ENCODE measurements around the gene TCFL5. TPM values are rescaled to one million over a fixed set of nuclear protein-coding genes. Genes with fewer than 3 reads are reported as not detected.

TCFL5 gene
- total RNA-seq, 1 donor from 2014 or later = 5.7 TPM

DNA sequence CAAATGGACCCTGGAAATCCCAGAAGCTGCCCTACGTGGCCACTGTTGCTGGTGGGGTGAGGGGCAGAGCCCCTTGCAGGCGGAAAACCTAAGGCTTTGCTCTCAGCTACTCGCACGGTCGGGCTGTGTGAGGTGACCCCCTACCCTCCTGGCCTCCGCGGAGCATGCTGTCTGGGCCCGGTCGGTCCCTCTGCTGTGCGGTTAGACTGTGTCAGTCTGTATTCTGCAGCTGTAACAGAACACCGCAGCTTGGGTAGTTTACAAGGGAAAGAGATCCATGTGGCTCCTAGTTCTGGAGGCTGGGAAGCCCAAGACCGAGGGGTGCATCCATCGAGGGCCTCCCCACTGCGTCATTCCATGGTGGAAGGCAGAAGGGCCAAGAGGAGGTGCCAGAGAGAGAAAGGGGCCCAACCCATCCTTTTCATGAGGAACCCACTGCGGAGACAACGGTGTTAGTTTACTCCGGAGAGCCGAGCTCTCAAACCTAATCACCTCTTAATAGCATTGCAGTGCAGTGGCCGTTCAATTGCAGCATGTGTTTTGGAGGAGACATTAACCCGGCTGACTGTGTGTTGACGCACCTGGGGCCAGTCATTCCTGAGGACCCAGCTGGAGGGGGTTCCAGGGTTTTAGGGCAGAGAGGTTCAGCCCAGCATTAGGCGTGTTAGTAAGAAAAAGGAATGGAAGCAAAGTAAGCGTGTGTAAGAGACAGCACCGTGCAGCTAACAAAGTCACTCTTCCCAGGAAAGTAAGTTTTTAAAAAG lies 26.5 kb downstream of the TCFL5 start:
- TF ChIP-seq, protein P1, sequence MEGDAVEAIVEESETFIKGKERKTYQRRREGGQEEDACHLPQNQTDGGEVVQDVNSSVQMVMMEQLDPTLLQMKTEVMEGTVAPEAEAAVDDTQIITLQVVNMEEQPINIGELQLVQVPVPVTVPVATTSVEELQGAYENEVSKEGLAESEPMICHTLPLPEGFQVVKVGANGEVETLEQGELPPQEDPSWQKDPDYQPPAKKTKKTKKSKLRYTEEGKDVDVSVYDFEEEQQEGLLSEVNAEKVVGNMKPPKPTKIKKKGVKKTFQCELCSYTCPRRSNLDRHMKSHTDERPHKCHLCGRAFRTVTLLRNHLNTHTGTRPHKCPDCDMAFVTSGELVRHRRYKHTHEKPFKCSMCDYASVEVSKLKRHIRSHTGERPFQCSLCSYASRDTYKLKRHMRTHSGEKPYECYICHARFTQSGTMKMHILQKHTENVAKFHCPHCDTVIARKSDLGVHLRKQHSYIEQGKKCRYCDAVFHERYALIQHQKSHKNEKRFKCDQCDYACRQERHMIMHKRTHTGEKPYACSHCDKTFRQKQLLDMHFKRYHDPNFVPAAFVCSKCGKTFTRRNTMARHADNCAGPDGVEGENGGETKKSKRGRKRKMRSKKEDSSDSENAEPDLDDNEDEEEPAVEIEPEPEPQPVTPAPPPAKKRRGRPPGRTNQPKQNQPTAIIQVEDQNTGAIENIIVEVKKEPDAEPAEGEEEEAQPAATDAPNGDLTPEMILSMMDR (conservative IDR thresholded peaks at IDR 0.05; ENCODE audit: low read depth, low read length) = no peak
- no peak overlapping the region for H3K4me3 ChIP-seq (ENCODE audit: low read depth, low read length)
- no peak for DNase-seq (ENCODE audit: low read depth)

DNA sequence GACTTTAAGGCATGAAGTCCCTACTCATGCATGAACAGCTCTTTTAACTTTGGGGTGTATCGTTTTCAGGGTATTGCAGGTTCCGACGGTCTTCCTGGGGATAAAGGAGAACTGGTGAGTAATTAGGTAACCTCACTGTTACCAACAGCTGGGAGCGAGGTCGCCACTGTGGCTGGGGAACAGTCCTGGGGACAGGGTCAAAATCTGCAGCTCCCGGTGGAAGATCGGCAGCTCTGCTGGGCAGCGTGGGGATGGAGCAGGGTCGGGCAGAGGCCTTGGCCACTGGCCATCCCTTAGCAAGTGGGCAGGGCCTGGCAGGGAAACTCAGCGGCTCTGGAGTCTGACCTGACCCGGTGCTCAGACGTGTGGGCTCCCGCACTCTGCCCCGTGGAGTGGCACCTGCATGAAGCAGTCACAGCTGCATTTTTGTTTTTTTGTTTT lies 28.7 kb downstream of the TCFL5 start:
- no peak overlapping the region for H3K4me3 ChIP-seq (ENCODE audit: low read depth, low read length)
- TF ChIP-seq, protein P1 (conservative IDR thresholded peaks at IDR 0.05; ENCODE audit: low read depth, low read length) = no peak
- DNase-seq (ENCODE audit: low read depth) = no peak

DNA sequence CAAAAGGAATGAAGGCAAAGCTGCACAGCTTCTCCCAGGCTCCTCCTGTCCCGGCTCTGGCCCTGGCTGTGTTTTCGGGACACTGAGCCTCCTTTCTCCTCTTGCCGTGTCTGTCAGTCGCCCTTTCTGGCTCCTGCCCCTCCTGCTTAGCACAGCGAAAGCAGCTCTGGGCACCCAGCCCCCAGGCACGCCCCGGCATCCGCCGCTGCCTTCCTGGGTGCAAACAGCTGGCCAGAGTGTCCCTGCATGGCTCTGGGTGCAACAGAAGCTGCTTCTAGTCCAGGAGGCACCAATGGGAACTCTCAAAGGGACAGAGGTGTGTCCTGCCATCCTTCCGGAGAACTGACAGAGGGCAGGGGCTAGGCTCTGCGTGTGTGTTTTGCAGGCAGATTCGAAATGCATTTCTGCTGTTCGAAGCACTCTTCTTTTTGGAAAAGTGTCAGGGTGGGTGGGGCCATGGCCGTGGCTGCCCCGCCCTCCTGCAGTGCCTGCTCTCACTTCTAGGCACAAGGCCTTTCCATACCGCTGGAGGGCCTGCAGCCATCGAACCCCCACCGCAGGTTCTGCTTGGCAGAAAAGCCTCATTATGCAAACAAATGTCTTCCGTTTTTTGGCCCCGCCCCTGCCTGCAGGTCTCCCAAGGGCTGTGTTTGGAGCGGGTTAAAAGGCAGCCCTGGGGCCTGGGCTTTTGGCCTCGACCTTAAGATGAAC lies 29.3 kb downstream of the TCFL5 start:
- DNase-seq (ENCODE audit: low read depth) = no peak
- TF ChIP-seq, protein P1 (conservative IDR thresholded peaks at IDR 0.05; ENCODE audit: low read depth, low read length) = no peak
- H3K4me3 ChIP-seq (ENCODE audit: low read depth, low read length) = no peak overlapping the region

DNA sequence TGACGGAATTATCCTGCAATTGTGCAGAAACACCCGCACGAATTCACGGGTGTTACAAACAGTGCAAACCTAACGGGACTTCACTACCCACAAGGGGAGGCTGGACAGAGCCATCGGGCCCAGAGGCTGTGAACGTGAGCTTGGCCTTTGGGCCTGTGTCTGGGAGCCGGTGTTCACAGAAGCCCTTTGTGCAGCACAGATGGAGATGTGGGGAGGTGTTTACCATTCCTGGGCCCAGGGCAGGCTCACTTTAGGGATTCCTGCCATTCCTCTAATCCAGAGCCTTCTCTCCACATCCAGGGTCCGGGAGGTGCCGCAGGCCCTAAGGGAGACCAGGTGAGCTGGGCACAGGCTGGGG lies 29.8 kb downstream of the TCFL5 start:
- no peak for DNase-seq (ENCODE audit: low read depth)
- TF ChIP-seq, protein P1 (conservative IDR thresholded peaks at IDR 0.05; ENCODE audit: low read depth, low read length) = no peak
- H3K4me3 ChIP-seq (ENCODE audit: low read depth, low read length) = no peak overlapping the region

DNA sequence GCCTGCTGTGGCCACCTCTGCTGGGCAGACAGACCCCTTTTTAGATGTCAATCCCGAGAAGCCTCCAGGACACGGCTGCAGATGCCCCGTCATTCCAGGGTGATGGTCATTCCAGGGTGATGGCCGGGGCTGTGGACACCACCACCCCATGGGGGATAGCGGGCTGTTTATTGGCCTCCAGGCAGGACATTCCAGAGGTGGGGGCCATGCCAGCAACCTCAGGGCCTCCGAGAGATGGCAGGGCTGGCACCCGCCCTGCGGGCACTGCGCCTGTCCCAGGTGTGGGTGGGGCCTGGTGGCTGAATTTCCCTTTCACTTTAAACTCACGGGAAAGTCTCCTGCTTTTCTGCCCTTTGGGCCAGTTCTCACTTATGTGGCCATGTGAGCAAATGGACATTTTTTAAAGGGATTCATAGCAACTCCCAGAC lies 30.2 kb downstream of the TCFL5 start:
- no peak overlapping the region for H3K4me3 ChIP-seq (ENCODE audit: low read depth, low read length)
- TF ChIP-seq, protein P1 (conservative IDR thresholded peaks at IDR 0.05; ENCODE audit: low read depth, low read length) = no peak
- DNase-seq (ENCODE audit: low read depth) = no peak

GRCh38 chr20:62830821-62831220 lies 30.8 kb downstream of the TCFL5 start:
- TF ChIP-seq, protein P1 (conservative IDR thresholded peaks at IDR 0.05; ENCODE audit: low read depth, low read length) = no peak
- no peak overlapping the region for H3K4me3 ChIP-seq (ENCODE audit: low read depth, low read length)
- no peak for DNase-seq (ENCODE audit: low read depth)
